ENCODE results near the gene PI3. TPM values are rescaled to one million over a fixed set of nuclear protein-coding genes. Genes with fewer than 3 reads are reported as not detected.
A peak's percentile ranks its signal among the peaks of the same experiment; 100 is the strongest.
"Not testable (repeated sequence)": the region's sequence is repeated elsewhere in the genome, so short reads cannot be mapped to it uniquely, and the experiment has no call there.

Gene PI3, protein sequence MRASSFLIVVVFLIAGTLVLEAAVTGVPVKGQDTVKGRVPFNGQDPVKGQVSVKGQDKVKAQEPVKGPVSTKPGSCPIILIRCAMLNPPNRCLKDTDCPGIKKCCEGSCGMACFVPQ
- total RNA-seq, result not detected

DNA sequence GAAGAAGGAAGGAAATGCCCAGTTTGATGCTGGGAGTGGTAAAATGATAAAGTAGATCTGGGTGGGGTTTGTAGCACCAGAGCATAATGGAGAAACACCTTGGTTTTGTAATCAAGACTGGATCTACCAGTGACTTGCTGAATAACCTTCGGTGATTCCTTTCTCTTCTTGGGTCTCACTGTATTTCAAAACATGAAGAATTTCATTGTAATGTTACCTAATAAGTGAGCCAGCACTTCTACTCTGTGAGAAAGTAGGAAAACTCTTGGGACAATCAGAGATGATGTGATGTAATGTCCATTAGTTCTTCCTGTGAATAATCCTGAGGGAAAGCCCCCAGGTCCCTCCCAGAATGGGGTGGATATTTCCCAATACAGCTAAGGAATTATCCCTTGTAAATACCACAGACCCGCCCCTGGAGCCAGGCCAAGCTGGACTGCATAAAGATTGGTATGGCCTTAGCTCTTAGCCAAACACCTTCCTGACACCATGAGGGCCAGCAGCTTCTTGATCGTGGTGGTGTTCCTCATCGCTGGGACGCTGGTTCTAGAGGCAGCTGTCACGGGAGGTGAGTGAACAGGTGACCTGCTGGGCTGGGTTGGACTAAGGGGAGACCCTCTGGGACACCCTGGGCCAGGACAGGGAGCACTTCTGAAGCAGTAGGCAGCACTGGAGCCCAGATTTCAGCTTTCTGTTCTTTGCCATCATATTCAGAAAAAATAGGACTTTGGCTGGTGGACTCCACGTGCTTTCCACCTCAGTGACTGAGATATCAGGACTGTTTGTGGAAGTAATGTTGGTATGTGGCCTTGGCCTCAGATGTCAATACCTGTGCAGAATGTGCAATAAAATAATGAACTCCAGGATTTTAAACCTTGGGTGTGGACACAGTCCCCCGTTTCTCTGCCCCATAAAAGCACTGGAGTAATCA lies at the start of gene PI3:
Gene PI3, plus strand, starts transcription at position 469 of the 931 bp plus-strand sequence. Its CDS starts 21 bp downstream, at position 490.
- peaks cover 33% of the 10 kb centered on the region for H3K27me3 Mint-ChIP-seq
- no peaks in the 10 kb centered on the region for H3K36me3 Mint-ChIP-seq (ENCODE audit: low read depth)
- peaks cover 3% of the 10 kb centered on the region for H3K4me1 Mint-ChIP-seq
- CTCF ChIA-PET, result no interaction called here
- no peak within 1 kb of the TSS for H3K27ac Mint-ChIP-seq
- no peak within 1 kb of the TSS for H3K4me3 Mint-ChIP-seq
- no peak for DNase-seq
- POLR2A ChIA-PET, result no interaction called here
- no peaks in the 10 kb centered on the region for H3K9me3 Mint-ChIP-seq

DNA sequence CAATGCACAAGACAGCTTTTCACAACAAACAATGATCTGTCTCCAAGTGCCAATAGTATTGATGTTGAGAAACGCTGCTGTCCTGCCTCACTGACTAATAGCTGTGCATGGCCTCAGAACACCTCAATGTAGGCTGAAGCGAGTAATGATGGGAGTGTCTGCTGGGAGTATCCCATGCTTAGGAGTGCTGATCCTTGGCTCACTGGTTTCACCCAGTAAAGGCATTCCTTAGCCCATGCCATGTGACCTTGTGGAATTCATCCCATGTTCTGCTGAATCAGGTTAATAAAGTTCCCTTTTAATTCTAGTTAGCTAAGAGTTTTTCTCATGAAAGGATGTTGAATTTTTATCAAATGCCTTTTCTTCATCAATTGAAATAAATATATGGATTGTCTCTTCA lies 46.6 kb upstream of the PI3 start:
- DNase-seq, result no peak
- Mint-ChIP-seq H3K27me3 (peaks cover 54% of the 10 kb centered on the region), H3K9me3 (no peaks in the 10 kb centered on the region), H3K27ac (no peak overlapping the region), H3K4me3 (no peak overlapping the region), H3K36me3 (ENCODE audit: low read depth) (no peaks in the 10 kb centered on the region), H3K4me1 (no peaks in the 10 kb centered on the region)
- POLR2A ChIA-PET, result no interaction called here
- CTCF ChIA-PET, result no interaction called here

DNA sequence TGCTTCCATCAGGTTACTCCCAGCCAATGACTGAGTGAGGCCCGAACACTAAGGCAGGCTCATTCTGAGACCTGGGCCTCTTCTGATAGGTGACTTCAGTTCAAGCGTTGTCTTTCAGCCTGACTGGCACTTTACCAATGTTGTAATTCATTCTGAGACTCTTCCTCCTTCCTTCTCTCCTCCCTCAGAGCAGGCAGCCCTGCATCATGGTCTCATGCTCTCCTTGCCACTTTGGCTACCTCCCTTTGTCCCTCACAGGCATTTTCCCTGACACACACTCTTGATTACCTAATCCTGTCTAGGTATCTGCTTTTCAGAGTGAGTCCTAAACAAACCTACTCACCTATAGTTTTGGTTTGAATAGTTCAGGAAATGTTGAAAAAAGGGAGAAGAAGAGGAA lies 37.8 kb upstream of the PI3 start:
- POLR2A ChIA-PET, result no interaction called here
- DNase-seq, result no peak
- peaks cover 14% of the 10 kb centered on the region for H3K27me3 Mint-ChIP-seq
- no peaks in the 10 kb centered on the region for H3K9me3 Mint-ChIP-seq
- H3K27ac Mint-ChIP-seq, result no peak overlapping the region
- H3K4me1 Mint-ChIP-seq, result no peaks in the 10 kb centered on the region
- H3K36me3 Mint-ChIP-seq (ENCODE audit: low read depth), result no peaks in the 10 kb centered on the region
- CTCF ChIA-PET, result interaction anchor here (0.6 kb wide), 1 partner anchor 40 kb away, joined by 3 read pairs; no protein-coding TSS in a partner anchor
- no peak overlapping the region for H3K4me3 Mint-ChIP-seq

DNA sequence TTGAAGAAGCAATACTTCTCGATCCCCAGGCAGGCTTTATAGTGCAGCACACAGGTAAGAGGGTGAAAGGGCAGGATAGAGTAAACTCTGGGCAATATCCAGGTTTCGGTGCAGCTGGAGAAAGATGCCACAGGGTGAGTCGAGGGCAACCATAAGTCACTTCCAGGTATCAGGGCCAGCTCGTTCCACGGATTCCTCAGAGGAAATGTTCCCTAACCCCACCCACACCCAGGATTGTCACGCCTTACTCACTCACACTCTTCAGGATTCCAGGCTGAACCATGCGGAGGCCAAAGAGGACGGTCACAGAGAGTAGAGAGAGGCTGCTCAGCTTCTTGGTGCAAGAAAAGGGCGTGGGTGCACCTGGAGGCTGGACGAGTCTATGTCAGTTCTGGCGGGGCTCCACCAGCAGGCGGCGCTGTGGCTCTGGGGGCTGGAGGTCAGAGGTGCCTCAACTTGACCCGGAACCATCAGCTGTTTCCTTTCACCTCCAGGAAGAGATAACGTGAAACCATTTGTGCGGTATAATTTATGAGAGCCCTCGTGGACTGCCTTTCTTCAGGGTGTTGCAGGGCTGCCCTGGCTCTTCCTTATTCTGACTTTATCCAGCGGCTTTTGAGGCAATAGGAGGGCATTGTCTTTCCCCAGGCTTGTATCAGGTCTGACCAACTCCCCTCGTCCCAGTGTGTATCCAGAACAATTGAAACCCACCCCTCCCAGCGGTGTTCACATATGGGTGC lies 36.0 kb upstream of the PI3 start:
- no peaks in the 10 kb centered on the region for H3K36me3 Mint-ChIP-seq (ENCODE audit: low read depth)
- DNase-seq, result peak; percentile 67
- ChIA-PET POLR2A (no interaction called here), CTCF (interaction anchor here (0.6 to 1.9 kb wide), 6 partner anchors 8 to 155 kb away, joined by 3 to 5 read pairs (median 3); no protein-coding TSS in a partner anchor)
- H3K4me3 Mint-ChIP-seq, result no peak overlapping the region
- H3K4me1 Mint-ChIP-seq, result no peaks in the 10 kb centered on the region
- peaks cover 9% of the 10 kb centered on the region for H3K27me3 Mint-ChIP-seq
- H3K9me3 Mint-ChIP-seq, result no peaks in the 10 kb centered on the region
- no peak overlapping the region for H3K27ac Mint-ChIP-seq

DNA sequence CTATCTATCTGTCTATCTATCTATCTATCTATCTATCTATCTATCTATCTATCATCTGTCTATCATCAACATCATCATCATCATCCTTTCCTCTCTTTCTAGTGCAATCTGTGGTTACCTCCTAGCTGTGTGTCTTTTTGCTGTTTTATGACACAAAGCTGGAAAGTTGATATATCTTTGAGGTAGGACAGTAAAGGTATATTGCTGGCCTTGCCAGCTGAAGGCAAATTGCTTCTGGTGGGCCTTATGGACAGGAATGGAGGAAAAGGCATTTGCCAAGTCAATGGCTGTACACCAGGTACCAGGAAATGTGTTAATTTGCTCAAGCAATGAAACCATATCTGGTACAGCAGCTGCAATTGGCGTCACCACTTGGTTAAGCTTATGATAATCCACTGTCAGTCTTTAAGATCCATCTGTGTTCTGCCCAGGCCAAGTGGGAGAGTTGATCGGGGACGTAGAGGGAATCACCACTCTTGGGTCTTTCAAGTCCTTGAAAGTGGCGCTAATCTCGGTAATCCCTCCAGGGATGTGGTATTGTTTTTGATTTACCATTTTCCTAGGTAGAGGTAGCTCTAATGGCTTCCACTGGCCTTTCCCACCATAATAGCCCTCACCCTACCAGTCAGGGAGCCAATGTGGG lies 34.8 kb upstream of the PI3 start:
- H3K4me1 Mint-ChIP-seq; H3K9me3 Mint-ChIP-seq; H3K27ac Mint-ChIP-seq; H3K4me3 Mint-ChIP-seq; DNase-seq; H3K36me3 Mint-ChIP-seq (ENCODE audit: low read depth); POLR2A ChIA-PET: not testable (repeated sequence)
- CTCF ChIA-PET, result interaction anchor here (0.6 to 1.9 kb wide), 2 partner anchors 69 to 154 kb away, joined by 3 to 5 read pairs; no protein-coding TSS in a partner anchor
- peaks cover 12% of the 10 kb centered on the region for H3K27me3 Mint-ChIP-seq

DNA sequence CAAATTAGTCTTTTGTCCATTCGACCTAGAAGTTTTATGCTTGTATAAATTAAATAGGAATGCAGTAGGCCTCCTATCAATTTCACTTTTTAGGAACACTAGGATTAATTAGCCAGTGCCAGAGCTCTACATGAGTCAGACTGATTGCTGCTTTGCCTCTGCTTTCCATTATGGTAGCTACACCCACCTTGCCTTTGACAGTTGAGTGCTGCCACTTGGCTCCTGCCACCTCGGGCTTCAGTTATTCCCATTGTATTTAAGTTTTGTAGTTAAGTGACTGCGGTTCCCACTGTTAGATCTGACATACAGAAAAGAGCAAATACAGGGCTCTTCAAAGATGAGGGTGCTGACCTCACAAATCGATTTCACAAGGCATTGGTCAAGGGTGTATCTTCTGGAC lies 33.9 kb upstream of the PI3 start:
- H3K27ac Mint-ChIP-seq, result no peak overlapping the region
- no peak overlapping the region for H3K4me3 Mint-ChIP-seq
- H3K36me3 Mint-ChIP-seq (ENCODE audit: low read depth), result no peaks in the 10 kb centered on the region
- H3K9me3 Mint-ChIP-seq, result no peaks in the 10 kb centered on the region
- peaks cover 17% of the 10 kb centered on the region for H3K27me3 Mint-ChIP-seq
- no peak for DNase-seq
- H3K4me1 Mint-ChIP-seq, result no peaks in the 10 kb centered on the region
- ChIA-PET CTCF (no interaction called here), POLR2A (interaction anchor here (0.7 kb wide), 1 partner anchor 629 kb away, joined by 3 read pairs; no protein-coding TSS in a partner anchor)

DNA sequence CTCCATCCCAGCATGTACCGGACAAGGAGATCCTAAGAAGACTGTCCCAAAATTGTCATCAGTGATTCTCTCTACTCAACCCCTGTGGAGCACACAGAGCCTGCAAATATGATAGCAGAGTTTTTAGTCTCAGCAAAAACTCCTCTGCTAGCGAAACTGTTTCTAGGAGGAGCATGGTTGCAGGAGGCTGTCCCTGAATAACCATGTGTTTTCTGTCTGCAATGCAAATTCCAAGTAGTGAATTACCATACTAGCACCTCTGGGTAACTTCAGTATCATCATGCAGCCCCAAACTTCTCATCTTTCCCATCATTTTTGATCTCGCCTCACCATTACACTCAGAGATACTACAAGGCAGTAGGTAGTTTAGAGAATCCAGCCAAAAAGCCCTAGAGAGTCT lies 25.6 kb upstream of the PI3 start:
- ChIA-PET CTCF (no interaction called here), POLR2A (no interaction called here)
- Mint-ChIP-seq H3K36me3 (ENCODE audit: low read depth) (no peaks in the 10 kb centered on the region), H3K27me3 (peaks cover 35% of the 10 kb centered on the region), H3K9me3 (no peaks in the 10 kb centered on the region), H3K4me3 (no peak overlapping the region), H3K4me1 (no peaks in the 10 kb centered on the region), H3K27ac (no peak overlapping the region)
- DNase-seq, result no peak

DNA sequence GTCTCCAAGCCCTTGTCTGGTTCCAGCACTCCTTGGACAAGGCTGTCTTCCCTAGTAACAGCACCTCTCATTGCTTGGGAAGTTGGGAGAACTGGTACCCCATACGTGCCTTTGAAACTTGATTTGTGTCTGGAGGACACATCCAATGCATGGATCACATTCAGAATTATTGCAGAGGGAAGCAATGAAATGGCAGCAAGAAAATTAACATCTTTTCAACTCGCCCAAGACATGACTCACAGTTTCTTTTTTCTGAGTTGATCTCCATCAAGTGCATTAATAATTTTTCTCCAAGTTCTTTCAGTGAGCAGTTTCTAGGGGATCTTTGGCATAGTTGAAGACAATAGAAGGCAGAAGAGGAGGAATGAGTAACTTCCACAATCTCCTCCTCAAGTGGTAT lies 22.3 kb upstream of the PI3 start:
- POLR2A ChIA-PET, result no interaction called here
- CTCF ChIA-PET, result no interaction called here
- Mint-ChIP-seq H3K4me3 (no peak overlapping the region), H3K27me3 (peaks cover 26% of the 10 kb centered on the region), H3K27ac (no peak overlapping the region), H3K4me1 (no peaks in the 10 kb centered on the region), H3K36me3 (ENCODE audit: low read depth) (no peaks in the 10 kb centered on the region), H3K9me3 (no peaks in the 10 kb centered on the region)
- DNase-seq, result no peak

DNA sequence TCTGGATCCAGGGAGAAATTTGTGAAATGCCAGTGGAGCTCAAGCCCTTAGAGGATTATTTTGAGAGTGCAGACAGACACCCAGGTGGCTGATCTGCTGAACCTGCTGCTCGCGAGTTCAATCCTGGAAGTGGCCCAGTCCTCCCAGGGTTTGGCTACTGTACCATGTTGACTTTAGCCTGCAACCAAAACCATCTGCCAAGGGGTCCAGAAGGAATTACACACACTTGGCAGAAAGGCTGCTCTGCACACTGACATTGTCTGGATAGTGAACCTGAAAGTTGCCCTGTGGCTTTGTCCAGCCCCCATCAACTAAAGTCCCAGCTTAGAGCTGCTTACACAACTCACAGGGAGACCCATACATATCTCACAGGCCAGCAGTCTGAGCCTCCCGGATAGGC lies 21.6 kb upstream of the PI3 start:
- no peaks in the 10 kb centered on the region for H3K9me3 Mint-ChIP-seq
- peaks cover 25% of the 10 kb centered on the region for H3K27me3 Mint-ChIP-seq
- ChIA-PET POLR2A (no interaction called here), CTCF (no interaction called here)
- H3K4me1 Mint-ChIP-seq, result no peaks in the 10 kb centered on the region
- H3K4me3 Mint-ChIP-seq, result no peak overlapping the region
- DNase-seq, result no peak
- H3K27ac Mint-ChIP-seq, result no peak overlapping the region
- no peaks in the 10 kb centered on the region for H3K36me3 Mint-ChIP-seq (ENCODE audit: low read depth)

DNA sequence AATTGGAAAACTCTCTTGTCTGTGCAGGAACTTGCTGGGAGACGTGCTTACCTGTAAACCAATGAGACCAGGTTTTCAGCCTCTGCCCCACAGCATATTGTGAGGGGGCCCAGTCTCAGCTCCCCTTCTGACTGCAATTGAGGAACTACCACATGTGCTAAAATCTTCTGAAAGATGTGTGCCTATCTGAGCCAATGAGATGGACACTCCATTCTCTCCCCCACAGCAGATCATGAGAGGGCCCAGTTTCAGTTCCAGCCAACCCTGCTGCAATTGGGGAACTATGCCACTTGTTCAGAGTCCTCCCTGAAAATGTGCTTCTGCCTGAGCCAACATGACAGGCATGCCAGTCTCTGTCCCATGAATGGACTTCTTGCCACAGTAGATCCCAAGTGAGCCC lies 20.9 kb upstream of the PI3 start:
- no peak overlapping the region for H3K4me3 Mint-ChIP-seq
- peaks cover 24% of the 10 kb centered on the region for H3K27me3 Mint-ChIP-seq
- ChIA-PET CTCF (no interaction called here), POLR2A (no interaction called here)
- H3K4me1 Mint-ChIP-seq, result no peaks in the 10 kb centered on the region
- H3K9me3 Mint-ChIP-seq, result peaks cover 2% of the 10 kb centered on the region
- H3K27ac Mint-ChIP-seq, result no peak overlapping the region
- DNase-seq, result no peak
- H3K36me3 Mint-ChIP-seq (ENCODE audit: low read depth), result no peaks in the 10 kb centered on the region

DNA sequence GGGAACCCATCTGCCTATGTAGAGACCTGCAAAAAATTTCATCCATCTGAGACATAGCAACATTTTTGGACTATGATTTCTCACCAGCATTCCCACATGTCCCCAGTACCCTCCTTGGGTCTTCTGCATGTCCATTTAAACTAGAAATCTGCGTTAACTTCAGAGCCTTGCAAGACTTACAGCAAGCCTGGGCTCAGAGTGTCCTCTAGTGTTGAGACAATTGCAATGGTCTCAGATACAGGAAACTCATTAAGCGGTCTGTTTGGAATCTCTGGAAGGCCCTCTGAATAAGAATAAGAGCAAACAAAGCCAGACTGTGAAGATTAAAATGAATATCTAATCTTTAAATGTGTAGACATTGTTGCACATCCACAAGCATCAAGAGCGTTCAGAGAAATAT lies 20.5 kb upstream of the PI3 start:
- DNase-seq, result no peak
- peaks cover 28% of the 10 kb centered on the region for H3K27me3 Mint-ChIP-seq
- POLR2A ChIA-PET, result no interaction called here
- H3K4me1 Mint-ChIP-seq, result no peaks in the 10 kb centered on the region
- CTCF ChIA-PET, result no interaction called here
- no peak overlapping the region for H3K4me3 Mint-ChIP-seq
- H3K36me3 Mint-ChIP-seq (ENCODE audit: low read depth), result no peaks in the 10 kb centered on the region
- H3K27ac Mint-ChIP-seq, result no peak overlapping the region
- peaks cover 7% of the 10 kb centered on the region for H3K9me3 Mint-ChIP-seq

DNA sequence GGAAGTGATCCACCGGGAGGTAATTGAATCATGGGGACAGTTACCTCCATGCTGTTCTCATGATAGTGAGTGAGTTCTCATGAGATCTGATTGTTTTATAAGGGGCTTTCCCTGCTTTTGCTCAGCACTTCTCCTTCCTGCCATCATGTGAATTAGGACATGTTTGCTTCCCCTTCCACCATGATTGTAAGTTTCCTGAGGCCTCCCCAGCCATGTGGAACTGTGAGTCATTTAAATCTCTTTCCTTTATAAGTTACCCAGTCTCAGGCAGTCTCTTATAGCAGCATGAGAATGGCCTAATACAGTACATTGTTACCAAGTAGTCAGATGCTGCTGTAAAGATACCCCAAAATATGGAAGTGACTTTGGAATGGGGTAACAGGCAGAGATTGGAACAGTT lies 19.9 kb upstream of the PI3 start:
- CTCF ChIA-PET; H3K4me3 Mint-ChIP-seq; H3K36me3 Mint-ChIP-seq (ENCODE audit: low read depth); POLR2A ChIA-PET; H3K27ac Mint-ChIP-seq; DNase-seq; H3K9me3 Mint-ChIP-seq; H3K4me1 Mint-ChIP-seq: not testable (repeated sequence)
- H3K27me3 Mint-ChIP-seq, result peaks cover 29% of the 10 kb centered on the region

DNA sequence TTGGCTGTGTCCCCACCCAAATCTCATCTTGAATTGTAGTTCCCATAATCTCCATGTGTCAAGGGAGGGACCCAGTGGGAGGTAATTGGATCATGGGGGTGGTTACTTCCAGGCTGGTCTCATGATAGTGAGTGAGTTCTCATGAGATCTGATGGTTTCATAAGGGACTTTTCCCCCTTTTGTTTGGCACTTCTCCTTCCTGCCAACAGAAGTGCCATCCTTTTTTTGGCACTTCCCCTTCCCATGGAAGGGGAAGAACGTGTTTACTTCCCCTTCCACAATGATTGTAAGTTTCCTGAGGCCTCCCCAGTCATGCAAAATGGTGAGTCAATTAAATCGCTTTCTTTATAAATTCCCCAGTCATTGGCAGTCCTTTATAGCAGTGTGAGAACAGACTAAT lies 18.0 kb upstream of the PI3 start:
- Mint-ChIP-seq H3K9me3 (peaks cover 8% of the 10 kb centered on the region), H3K4me3 (no peak overlapping the region), H3K27me3 (peaks cover 36% of the 10 kb centered on the region), H3K27ac (no peak overlapping the region), H3K4me1 (no peaks in the 10 kb centered on the region), H3K36me3 (ENCODE audit: low read depth) (no peaks in the 10 kb centered on the region)
- ChIA-PET POLR2A (no interaction called here), CTCF (no interaction called here)
- DNase-seq, result no peak

Measured in activated CD4-positive, alpha-beta T cell treated with anti-CD3 and anti-CD28 coated beads, Interleukin-2, amount 10 ng/mL, durations not matched to agents 7 days and 5 days (primary cell).